ENCODE results near the gene DR1.
"Not testable (repeated sequence)": the region's sequence is repeated elsewhere in the genome, so short reads cannot be mapped to it uniquely, and the experiment has no call there.

The DR1 gene

DNA sequence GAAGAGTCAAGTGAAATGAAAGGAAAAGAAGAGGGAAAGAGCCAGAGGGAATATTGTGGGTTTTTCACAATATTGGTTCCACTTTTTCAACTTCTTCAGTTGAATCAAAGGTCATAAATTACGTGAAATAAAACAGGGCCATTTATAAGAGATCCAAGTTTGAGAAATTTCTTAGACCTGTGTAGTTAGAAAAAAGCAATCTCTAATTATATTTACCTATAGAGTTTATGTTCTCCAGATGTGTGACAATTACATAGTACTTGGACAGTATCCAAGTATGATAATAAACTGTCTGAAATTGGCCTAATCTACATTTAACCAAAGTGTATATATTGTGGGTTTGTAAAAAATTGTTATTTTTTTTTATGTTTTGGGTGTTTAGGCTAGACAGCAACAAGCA, 14.4 kb downstream of the DR1 start:
- H3K27ac Mint-ChIP-seq (ENCODE audit: low read depth): peak overlapping the region; percentile 21
- H3K27me3 Mint-ChIP-seq: no peaks in the 10 kb centered on the region
- H3K36me3 Mint-ChIP-seq (ENCODE audit: insufficient read depth): peaks cover 56% of the 10 kb centered on the region
- no peak overlapping the region for H3K4me3 Mint-ChIP-seq
- no peak for ATAC-seq (replicated peaks; ENCODE audit: extremely low read depth, poor library complexity, severe bottlenecking)
- DNase-seq (ENCODE audit: low spot score in 2 of 2): no peak
- peaks cover 56% of the 10 kb centered on the region for H3K4me1 Mint-ChIP-seq
- no peaks in the 10 kb centered on the region for H3K9me3 Mint-ChIP-seq

DNA sequence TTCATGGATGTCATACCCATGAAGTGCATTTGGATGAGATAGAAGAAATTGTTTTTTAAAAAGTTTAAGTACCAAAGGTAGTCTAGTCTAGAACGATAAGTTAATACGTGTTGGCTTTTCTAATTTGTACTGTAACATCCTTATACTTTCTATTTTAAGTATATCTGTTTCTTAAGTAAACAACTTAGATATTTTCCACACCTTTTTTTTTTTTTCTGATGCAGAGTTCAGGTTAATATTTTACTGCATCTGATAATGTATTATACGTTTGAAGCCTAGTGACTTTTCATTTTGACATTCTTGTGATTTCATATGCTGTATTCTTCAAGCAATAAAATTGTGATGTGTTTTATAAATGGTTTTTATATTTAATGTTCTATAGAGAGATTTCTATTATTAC, 16.5 kb downstream of the DR1 start:
- H3K36me3 Mint-ChIP-seq (ENCODE audit: insufficient read depth): peaks cover 46% of the 10 kb centered on the region
- H3K27ac Mint-ChIP-seq (ENCODE audit: low read depth): no peak overlapping the region
- ATAC-seq (replicated peaks; ENCODE audit: extremely low read depth, poor library complexity, severe bottlenecking): no peak
- no peaks in the 10 kb centered on the region for H3K27me3 Mint-ChIP-seq
- H3K9me3 Mint-ChIP-seq: no peaks in the 10 kb centered on the region
- H3K4me3 Mint-ChIP-seq: no peak overlapping the region
- peaks cover 50% of the 10 kb centered on the region for H3K4me1 Mint-ChIP-seq
- no peak for DNase-seq (ENCODE audit: low spot score in 2 of 2)

DNA sequence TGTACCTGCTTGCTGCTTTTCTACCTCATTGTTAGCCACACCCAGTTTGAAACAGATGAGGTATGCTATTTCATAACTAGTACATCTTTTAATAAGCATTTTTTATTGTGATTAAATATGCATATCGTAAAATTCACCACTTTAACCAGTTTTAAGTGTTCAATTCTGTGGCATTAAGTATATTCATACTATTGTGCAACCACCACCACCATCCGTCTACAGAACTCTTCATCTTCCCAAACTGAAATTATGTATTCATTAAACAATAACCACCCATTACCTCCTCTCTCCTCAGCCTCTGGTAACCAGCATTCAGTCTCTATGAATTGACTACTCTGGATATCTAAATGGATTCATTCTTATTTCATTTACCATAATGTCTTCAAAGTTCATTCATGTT, 20.1 kb downstream of the DR1 start:
- ATAC-seq (replicated peaks; ENCODE audit: extremely low read depth, poor library complexity, severe bottlenecking) (no peak), DNase-seq (ENCODE audit: low spot score in 2 of 2) (no peak)
- Mint-ChIP-seq H3K27me3 (no peaks in the 10 kb centered on the region), H3K36me3 (ENCODE audit: insufficient read depth) (peaks cover 33% of the 10 kb centered on the region), H3K27ac (ENCODE audit: low read depth) (no peak overlapping the region), H3K4me3 (no peak overlapping the region), H3K4me1 (peaks cover 18% of the 10 kb centered on the region), H3K9me3 (no peaks in the 10 kb centered on the region)

DNA sequence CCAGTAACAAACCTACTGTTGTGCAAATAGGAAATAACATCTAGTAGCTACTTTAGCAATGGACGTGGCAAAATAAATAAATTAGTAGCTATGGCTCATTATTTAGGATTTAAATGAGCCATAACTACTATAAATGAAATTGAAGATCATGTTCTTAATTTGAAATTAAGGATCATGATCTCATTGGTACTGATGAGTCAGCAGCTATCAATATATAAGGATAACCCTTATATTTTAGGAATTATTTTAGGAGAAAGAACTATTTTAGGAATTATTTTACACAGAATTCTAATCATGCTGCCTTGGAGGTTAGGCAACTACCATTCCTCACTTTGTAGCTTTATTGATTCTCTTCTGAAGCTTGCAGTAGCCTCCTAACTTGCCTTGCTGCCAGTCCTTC, 24.0 kb downstream of the DR1 start:
- no peak for DNase-seq (ENCODE audit: low spot score in 2 of 2)
- H3K4me1 Mint-ChIP-seq: peaks cover 6% of the 10 kb centered on the region
- H3K4me3 Mint-ChIP-seq: no peak overlapping the region
- H3K27ac Mint-ChIP-seq (ENCODE audit: low read depth): no peak overlapping the region
- ATAC-seq (replicated peaks; ENCODE audit: extremely low read depth, poor library complexity, severe bottlenecking): no peak
- H3K9me3 Mint-ChIP-seq: no peaks in the 10 kb centered on the region
- peaks cover 11% of the 10 kb centered on the region for H3K36me3 Mint-ChIP-seq (ENCODE audit: insufficient read depth)
- no peaks in the 10 kb centered on the region for H3K27me3 Mint-ChIP-seq

DNA sequence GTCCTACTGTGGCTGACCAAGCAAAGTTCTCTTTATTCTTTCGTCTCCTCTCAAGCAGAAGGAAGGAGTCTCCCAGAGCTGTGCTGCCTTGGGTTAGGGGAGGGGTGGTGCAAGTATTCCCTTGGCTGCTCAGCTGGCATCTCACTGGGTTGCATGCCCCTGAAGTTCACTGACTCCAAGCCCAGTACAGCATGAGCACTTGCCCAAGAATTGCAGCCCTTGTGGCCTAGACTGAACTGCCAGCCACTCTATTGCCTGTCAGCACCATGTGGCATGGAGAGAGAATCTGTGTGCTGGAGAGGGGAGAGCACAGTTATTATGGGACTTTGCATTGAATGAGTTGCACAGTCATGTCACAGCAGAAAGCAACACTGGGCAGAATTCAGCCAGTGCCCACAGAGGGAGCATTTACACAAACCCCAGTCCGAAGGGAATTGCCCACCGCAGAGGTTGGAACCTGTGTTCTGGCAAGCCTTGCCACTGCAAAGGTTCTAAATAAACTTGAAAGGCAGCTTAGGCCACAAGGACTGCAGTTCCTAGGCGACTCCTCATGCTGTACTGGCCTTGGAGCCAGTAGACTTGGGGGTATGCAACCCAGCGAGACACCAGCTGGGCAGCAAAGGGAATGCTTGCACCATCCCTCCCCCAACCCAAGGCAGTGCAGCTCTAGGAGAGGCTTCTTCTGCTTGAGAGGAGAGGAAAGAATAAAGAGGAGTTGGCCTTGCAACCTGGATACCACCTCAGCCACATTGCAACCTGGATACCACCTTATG, 28.8 kb downstream of the DR1 start:
- Mint-ChIP-seq H3K4me1 (no peaks in the 10 kb centered on the region), H3K27me3 (no peaks in the 10 kb centered on the region), H3K36me3 (ENCODE audit: insufficient read depth) (no peaks in the 10 kb centered on the region), H3K4me3 (no peak overlapping the region), H3K27ac (ENCODE audit: low read depth) (no peak overlapping the region), H3K9me3 (peaks cover 21% of the 10 kb centered on the region)
- ATAC-seq (replicated peaks; ENCODE audit: extremely low read depth, poor library complexity, severe bottlenecking) (no peak), DNase-seq (ENCODE audit: low spot score in 2 of 2) (no peak)

DNA sequence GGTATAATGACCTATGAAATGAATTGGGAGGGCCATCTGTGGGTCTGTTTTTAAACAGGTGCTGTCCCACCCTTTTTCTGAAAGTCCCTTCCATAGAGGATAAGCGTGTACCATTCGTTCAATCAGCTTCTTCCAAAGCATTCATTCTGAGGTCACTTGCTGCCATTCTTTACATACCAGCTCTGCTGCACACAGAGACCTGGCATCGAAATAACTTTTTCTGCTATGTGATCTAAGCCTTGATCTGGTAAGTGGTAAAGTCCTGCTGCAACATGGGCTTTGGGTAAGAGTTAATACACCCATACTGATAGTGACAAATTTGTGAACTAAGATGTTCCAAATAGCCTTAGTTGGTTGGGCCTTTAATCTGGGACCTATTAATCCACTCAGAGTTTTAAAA, 38.9 kb downstream of the DR1 start:
- no peak for DNase-seq (ENCODE audit: low spot score in 2 of 2)
- ATAC-seq (replicated peaks; ENCODE audit: extremely low read depth, poor library complexity, severe bottlenecking): no peak
- Mint-ChIP-seq H3K27me3 (no peaks in the 10 kb centered on the region), H3K27ac (ENCODE audit: low read depth) (no peak overlapping the region), H3K36me3 (ENCODE audit: insufficient read depth) (peaks cover 3% of the 10 kb centered on the region), H3K9me3 (peaks cover 15% of the 10 kb centered on the region), H3K4me1 (no peaks in the 10 kb centered on the region), H3K4me3 (no peak overlapping the region)

DNA sequence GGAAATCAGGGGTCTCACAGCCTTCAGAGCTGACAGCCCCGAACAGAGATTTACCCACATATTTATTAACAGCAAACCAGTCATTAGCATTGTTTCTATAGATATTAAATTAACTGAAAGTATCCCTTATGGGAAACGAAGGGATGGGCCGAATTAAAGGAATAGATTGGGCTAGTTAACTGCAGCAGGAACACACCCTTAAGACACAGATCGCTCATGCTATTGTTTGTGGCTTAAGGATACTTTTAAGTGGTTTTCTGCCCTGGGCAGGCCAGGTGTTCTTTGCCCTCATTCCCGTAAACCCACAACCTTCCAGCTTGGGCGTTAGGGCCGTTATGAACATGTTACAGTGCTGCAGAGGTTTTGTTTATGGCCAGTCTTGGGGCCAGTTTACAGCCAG, 40.6 kb downstream of the DR1 start:
- ATAC-seq (replicated peaks; ENCODE audit: extremely low read depth, poor library complexity, severe bottlenecking); H3K4me3 Mint-ChIP-seq: not testable (repeated sequence)

DNA sequence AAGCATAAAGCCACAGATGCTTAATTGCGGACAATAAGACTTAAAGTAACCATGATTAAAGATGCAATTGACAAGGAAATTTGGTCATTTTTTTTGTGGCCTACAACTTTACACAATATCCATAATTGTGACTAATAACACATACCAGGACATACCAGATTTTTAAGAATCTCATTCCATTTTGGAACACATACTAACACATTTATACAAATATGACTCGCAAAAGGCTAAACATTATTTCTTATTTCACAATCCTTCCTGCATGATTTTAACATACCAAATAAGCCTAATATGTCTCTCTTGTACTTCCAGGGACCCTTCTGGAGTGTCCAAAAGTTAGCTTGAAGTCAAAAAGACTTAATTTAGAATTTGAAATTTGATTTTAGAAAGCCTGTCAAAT, 48.8 kb downstream of the DR1 start:
- peaks cover under 1% of the 10 kb centered on the region for H3K36me3 Mint-ChIP-seq (ENCODE audit: insufficient read depth)
- DNase-seq (ENCODE audit: low spot score in 2 of 2) (no peak), ATAC-seq (replicated peaks; ENCODE audit: extremely low read depth, poor library complexity, severe bottlenecking) (no peak)
- no peaks in the 10 kb centered on the region for H3K4me1 Mint-ChIP-seq
- H3K27me3 Mint-ChIP-seq: no peaks in the 10 kb centered on the region
- H3K9me3 Mint-ChIP-seq: no peaks in the 10 kb centered on the region
- H3K4me3 Mint-ChIP-seq: no peak overlapping the region
- no peak overlapping the region for H3K27ac Mint-ChIP-seq (ENCODE audit: low read depth)

More for the DNA sequence above, 40.6 kb downstream of the DR1 start:
- H3K27ac Mint-ChIP-seq (ENCODE audit: low read depth); H3K27me3 Mint-ChIP-seq; DNase-seq (ENCODE audit: low spot score in 2 of 2); H3K4me1 Mint-ChIP-seq; H3K36me3 Mint-ChIP-seq (ENCODE audit: insufficient read depth): not testable (repeated sequence)
- peaks cover 12% of the 10 kb centered on the region for H3K9me3 Mint-ChIP-seq

DNA sequence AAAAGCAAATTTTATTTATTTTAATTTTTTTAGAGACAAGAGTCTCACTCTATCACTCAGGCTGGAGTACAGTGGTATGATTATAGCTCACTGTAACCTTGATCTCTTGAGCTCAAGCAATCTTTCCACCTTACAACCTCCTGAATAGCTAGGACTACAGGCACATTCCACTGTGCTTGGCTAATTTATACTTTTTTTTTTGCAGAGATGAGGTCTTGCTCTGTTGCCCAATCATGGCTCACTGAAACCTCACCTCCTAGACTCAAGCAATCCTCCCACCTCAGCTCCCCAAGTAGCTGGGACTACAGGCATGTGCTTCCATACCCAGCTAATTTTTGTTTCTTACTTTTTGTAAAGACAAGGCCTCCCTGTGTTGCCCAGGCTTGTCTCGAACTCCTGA, 49.5 kb downstream of the DR1 start:
- no peak overlapping the region for H3K4me3 Mint-ChIP-seq
- no peak overlapping the region for H3K27ac Mint-ChIP-seq (ENCODE audit: low read depth)
- H3K9me3 Mint-ChIP-seq: no peaks in the 10 kb centered on the region
- DNase-seq (ENCODE audit: low spot score in 2 of 2) (no peak), ATAC-seq (replicated peaks; ENCODE audit: extremely low read depth, poor library complexity, severe bottlenecking) (no peak)
- no peaks in the 10 kb centered on the region for H3K27me3 Mint-ChIP-seq
- H3K4me1 Mint-ChIP-seq: no peaks in the 10 kb centered on the region
- no peaks in the 10 kb centered on the region for H3K36me3 Mint-ChIP-seq (ENCODE audit: insufficient read depth)

DNA sequence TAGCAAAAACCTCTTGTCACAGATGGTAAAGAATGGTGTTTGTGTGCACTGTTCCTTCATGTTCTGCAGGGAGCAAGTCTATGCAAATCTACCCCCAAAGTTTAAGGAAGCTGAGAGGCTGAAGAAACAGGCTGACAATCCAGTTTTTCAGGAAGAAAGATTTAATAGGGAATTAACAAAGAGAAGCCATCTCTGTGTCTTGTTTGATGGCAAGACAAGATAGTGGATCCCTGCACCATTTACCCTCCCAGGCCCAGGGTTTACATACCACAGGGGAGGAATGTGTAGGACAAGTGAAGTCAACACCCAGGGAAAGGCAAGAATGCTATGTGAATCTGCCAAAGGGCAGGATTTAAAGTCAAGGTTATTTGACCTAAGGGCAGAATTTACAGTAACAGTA, 54.1 kb downstream of the DR1 start:
- H3K27me3 Mint-ChIP-seq: peaks cover 5% of the 10 kb centered on the region
- no peak for ATAC-seq (replicated peaks; ENCODE audit: extremely low read depth, poor library complexity, severe bottlenecking)
- no peak overlapping the region for H3K27ac Mint-ChIP-seq (ENCODE audit: low read depth)
- H3K4me1 Mint-ChIP-seq: no peaks in the 10 kb centered on the region
- DNase-seq (ENCODE audit: low spot score in 2 of 2): no peak
- no peaks in the 10 kb centered on the region for H3K36me3 Mint-ChIP-seq (ENCODE audit: insufficient read depth)
- no peak overlapping the region for H3K4me3 Mint-ChIP-seq
- H3K9me3 Mint-ChIP-seq: no peaks in the 10 kb centered on the region

DNA sequence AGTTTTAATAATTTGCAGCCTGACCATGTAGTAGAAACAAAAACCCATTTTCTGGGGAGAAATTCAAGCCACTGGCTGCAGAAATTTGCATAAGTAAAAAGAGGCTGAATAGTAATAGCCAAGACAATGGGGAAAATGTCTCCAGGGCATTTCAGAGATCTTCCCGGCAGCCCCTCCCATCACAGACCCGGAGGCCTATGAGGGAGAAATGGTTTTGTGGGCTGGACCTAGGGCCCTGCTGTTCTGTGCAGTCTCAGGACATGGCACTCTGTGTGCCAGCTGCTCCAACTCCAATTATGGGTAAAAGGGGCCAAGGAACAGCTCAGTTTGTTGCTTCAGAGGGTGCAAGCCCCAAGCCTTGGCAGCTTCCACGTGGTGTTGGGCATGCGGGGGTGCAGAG, 62.5 kb downstream of the DR1 start:
- H3K36me3 Mint-ChIP-seq (ENCODE audit: insufficient read depth): no peaks in the 10 kb centered on the region
- H3K27ac Mint-ChIP-seq (ENCODE audit: low read depth): no peak overlapping the region
- ATAC-seq (replicated peaks; ENCODE audit: extremely low read depth, poor library complexity, severe bottlenecking) (no peak), DNase-seq (ENCODE audit: low spot score in 2 of 2) (no peak)
- H3K4me3 Mint-ChIP-seq: no peak overlapping the region
- H3K27me3 Mint-ChIP-seq: peaks cover 12% of the 10 kb centered on the region
- H3K9me3 Mint-ChIP-seq: no peaks in the 10 kb centered on the region
- no peaks in the 10 kb centered on the region for H3K4me1 Mint-ChIP-seq

DNA sequence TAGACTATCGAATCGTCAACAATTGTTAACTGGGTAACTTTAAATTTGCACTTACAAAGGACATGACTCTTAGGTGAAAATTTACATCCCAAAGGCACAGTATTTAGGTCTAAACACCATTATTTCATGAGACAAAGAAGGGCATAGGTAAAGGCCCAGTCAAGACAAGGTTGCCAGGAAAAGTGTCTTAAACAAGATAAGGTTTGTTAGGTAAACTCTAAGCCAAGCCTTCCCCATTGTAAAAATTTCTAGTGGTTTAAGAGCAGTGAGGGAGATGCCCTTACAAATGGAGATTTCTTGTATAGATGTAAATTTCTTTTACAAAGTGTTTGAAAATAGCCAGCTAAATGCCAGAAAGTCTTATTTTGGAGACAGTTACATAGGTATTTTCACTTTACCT, 65.3 kb downstream of the DR1 start:
- Mint-ChIP-seq H3K4me3 (no peak overlapping the region), H3K9me3 (no peaks in the 10 kb centered on the region), H3K36me3 (ENCODE audit: insufficient read depth) (no peaks in the 10 kb centered on the region), H3K4me1 (no peaks in the 10 kb centered on the region), H3K27ac (ENCODE audit: low read depth) (no peak overlapping the region), H3K27me3 (no peaks in the 10 kb centered on the region)
- DNase-seq (ENCODE audit: low spot score in 2 of 2): no peak
- ATAC-seq (replicated peaks; ENCODE audit: extremely low read depth, poor library complexity, severe bottlenecking): no peak

DNA sequence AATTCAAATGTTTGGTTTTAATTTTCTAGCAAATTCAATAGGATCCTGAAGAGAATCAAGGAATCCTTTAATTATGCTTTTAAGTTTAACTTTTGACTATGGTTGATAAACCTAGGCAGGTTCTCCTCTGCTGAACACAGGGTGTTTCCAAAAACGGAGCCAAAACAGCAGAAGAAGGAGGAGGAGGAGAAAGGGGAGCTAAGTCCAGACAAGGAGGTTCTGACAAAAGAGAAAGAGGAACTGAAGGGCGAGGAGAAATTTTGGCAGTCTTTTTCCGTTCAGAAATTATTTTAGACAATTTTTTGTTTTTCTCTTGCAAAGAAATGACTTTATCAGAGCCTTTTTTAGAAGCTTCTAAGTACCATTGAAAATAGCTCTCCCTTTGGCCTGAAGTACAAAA, 69.0 kb downstream of the DR1 start:
- no peaks in the 10 kb centered on the region for H3K36me3 Mint-ChIP-seq (ENCODE audit: insufficient read depth)
- no peak for ATAC-seq (replicated peaks; ENCODE audit: extremely low read depth, poor library complexity, severe bottlenecking)
- H3K27me3 Mint-ChIP-seq: no peaks in the 10 kb centered on the region
- no peaks in the 10 kb centered on the region for H3K4me1 Mint-ChIP-seq
- no peak overlapping the region for H3K27ac Mint-ChIP-seq (ENCODE audit: low read depth)
- no peak overlapping the region for H3K4me3 Mint-ChIP-seq
- no peak for DNase-seq (ENCODE audit: low spot score in 2 of 2)
- H3K9me3 Mint-ChIP-seq: no peaks in the 10 kb centered on the region
